ENCODE results near the gene FGF7.
A peak's percentile ranks its signal among the peaks of the same experiment; 100 is the strongest.
"Not testable (repeated sequence)": the region's sequence is repeated elsewhere in the genome, so short reads cannot be mapped to it uniquely, and the experiment has no call there.

Gene FGF7

DNA sequence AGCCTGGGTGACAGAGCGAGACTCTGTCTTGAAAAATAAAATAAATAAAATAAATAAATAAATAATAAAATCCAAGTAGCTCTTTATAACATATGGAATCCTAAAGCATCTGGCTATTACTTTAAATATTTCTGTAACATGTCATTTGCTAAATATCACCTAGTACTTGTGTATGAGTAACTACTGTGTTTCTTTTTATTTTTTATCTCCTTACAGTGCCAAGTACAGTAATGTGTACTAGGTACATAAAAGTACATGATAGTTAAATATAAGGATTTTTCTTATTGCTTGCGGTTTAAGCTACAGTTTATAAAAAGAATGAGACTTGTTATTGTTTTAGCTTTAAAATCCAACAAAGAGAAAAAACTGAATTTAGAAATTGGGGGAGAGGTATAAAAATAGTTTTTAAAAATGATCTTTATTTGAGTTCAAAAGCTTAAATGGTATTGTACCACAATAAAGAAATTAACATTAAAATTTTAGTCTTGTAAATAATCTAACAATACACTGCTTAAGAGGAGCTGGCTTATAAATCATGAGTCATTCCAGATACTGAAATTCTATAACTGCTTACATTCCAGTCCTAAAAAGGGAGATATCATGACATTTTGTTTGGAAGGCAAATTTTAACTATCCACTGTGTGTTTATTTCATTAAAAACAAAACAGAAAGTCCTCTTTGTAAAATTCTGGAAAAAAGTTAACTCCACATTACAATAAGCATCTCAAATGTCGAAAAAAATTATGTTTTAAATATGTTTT is 73.1 kb downstream of the FGF7 start:
- peak; percentile 52 for DNase-seq

DNA sequence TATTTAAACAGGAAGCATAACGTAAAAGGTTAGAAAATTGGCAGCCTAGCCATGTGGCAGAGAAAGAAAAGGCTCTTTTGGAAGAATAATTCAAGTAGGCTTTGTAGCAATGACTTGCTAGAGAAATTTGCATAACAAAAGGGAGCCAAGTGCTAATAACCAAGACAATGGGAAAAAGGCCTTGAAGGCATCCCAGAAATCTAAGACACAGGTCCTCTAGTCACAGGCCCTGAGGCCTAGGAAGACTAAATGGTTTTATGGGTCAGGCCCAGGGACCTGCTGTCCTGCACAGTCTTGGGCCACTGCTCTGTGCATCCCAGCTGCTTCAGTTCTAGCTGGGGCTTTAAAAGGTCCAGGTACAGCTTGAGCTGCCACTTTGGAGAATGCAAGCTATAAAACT is 78.5 kb downstream of the FGF7 start:
- DNase-seq = no peak

DNA sequence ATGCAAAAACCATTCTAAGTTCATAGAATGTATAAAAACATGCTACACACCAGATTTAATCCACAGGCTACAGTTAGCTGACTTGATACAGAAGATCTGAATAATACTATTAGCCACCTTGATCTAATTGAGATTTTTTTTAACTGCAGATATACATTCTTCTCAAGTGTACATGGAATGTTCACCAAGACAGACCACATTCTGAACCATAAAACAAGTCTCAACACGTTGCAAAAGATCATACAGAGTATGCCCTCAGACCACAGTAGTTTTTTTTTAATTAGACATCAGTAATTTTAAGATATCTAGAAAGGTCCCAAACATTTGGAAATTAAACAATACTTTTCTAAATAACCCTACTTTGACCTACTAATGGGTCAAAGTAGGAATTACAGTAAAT is 83.3 kb downstream of the FGF7 start:
- DNase-seq = peak; percentile 31

DNA sequence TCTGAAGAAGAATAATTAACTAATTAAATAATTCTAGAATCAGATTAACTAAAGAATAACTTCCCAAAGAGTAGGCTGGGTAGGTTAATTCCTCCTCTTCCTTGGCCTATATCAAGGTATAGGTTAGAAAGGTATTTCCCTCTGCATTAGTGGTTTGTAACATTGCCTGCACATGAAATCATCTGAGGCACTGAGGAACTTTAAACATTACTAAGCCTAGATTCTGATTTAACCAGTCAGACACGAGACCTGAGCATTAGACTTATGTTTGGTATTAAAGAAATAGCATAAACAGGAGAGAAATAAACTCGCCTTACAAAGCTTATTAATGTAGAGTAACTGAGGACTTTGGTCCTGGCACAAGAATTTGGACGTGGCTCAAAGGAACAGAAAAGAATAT is 84.2 kb downstream of the FGF7 start:
- peak; percentile 27 for DNase-seq

DNA sequence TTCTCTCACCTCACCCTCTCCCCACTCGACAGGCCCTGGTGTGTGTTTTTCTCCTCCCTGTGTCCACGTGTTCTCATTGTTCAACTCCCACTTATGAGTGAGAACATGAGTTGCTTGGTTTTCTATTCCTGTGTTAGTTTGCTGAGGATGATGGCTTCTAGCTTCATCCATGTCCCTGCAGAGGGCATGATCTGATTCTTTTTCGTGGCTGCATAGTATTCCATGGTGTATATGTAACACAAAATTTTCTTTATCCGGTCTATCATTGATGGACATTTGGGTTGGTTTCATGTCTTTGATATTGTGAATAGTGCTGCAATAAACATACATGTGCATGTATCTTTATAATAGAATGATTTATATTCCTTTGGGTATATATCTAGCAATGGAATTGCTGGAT is 89.7 kb downstream of the FGF7 start:
- not testable (repeated sequence) for DNase-seq

DNA sequence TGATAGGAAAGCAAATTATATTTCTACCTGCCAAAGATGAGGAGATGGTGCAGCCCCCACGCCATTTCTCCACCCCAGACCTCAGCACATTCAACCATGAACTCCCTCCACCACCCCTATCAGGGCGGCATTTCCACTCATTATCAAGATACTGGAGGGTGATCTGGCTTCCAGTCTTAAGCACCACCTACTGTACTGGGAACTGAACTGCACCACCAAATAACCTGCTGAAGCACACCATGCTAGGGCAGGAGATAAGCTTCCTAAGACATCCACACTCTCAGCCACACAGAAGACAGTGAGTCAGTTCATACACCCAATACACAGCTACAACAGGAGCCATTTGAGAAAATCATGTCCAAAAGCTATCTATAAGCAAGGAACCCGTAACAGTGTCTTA is 98.8 kb downstream of the FGF7 start:
- no peak for DNase-seq

DNA sequence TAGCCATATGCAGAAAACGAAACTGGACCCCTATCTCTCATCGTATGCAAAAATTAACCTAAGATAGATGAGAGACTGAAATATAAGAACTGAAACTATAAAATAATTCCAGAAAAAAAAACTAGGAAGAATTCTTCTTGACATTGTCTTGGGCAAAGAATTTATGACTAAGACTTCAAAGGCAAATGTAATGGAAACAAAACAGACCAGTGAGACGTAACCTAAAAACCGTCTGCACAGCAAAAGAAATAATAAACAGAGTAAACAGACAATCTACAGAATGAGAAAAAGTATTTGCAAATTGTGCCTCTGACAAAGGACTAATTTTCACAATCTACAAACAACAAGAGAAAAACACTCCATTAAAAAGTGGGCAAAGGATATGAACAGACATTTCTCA is 105.2 kb downstream of the FGF7 start:
- DNase-seq = no peak

DNA sequence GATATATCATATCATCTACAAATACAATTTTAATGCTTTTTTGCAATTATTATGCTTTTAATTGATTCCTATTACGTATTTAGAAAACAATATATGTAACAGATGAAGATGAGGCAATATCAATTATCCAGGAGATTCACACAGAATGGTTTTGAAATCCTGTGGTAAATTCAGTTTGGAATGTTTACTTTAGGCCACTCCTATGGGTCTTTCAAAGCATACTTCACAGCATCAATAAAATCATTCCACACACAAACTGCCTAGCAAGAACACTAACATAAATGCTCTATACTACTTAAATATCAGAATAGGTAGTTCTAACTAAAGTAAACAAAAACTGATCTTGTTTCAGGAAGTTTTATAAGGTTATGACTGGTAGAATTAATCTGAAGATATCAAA is 107.0 kb downstream of the FGF7 start:
- DNase-seq = peak; percentile 12
